Stimulated activated CD8-positive, alpha-beta memory T cell treated with anti-CD3 and anti-CD28 coated beads, Interleukin-15, amount 100 ng/mL, for 48 hours (primary cell): ENCODE measurements around the gene CR1L.
"Not testable (repeated sequence)": the region's sequence is repeated elsewhere in the genome, so short reads cannot be mapped to it uniquely, and the experiment has no call there.

Experiments used
- DNase-seq, 2 donors: peaks; one replicate each; pipeline ENCODE4 v3.0.0-alpha.2; 2020; ENCODE audit warnings: low read depth in 2 of 2

The CR1L gene

GRCh38 chr1:207745285-207745684 lies 100.4 kb downstream of the CR1L start:
- DNase-seq = no peak

GRCh38 chr1:207745839-207746767 lies 101.2 kb downstream of the CR1L start:
- no peak for DNase-seq

- DNase-seq = no peak
Observed at GRCh38 chr1:207747627-207748492, 102.9 kb downstream of the CR1L start.

- DNase-seq = no peak
Observed at GRCh38 chr1:207748737-207749528, 104.0 kb downstream of the CR1L start.

- no peak for DNase-seq
Observed at GRCh38 chr1:207750631-207751305, 105.8 kb downstream of the CR1L start.

GRCh38 chr1:207751463-207751789 lies 106.5 kb downstream of the CR1L start:
- not testable (repeated sequence) for DNase-seq

GRCh38 chr1:207751790-207752455 lies 107.0 kb downstream of the CR1L start, which contains the start of gene CD46:
Gene CD46, plus strand, starts transcription at chr1:207752054. Its CDS starts 159 bp downstream, at chr1:207752213.
- DNase-seq = peak; percentile 94 to 95

GRCh38 chr1:207752456-207752998 lies 107.6 kb downstream of the CR1L start:
- peak; percentile 2 to 14 for DNase-seq

- no peak for DNase-seq
Observed at GRCh38 chr1:207753611-207754010, 108.7 kb downstream of the CR1L start.

GRCh38 chr1:207754011-207754410 lies 109.1 kb downstream of the CR1L start:
- no peak for DNase-seq

- no peak for DNase-seq
Observed at GRCh38 chr1:207754974-207755700, 110.2 kb downstream of the CR1L start.

- no peak for DNase-seq
Observed at GRCh38 chr1:207755846-207756693, 111.1 kb downstream of the CR1L start.

- DNase-seq = no peak
Observed at GRCh38 chr1:207762622-207763021, 117.7 kb downstream of the CR1L start.

- DNase-seq = no peak
Observed at GRCh38 chr1:207763091-207763490, 118.2 kb downstream of the CR1L start.

- no peak for DNase-seq
Observed at GRCh38 chr1:207763972-207764371, 119.0 kb downstream of the CR1L start.

GRCh38 chr1:207766569-207766968 lies 121.6 kb downstream of the CR1L start:
- DNase-seq = no peak

- DNase-seq = not testable (repeated sequence)
Observed at GRCh38 chr1:207770514-207770913, 125.6 kb downstream of the CR1L start.
